Activated CD8-positive, alpha-beta memory T cell treated with anti-CD3 and anti-CD28 coated beads for 24 hours (primary cell): ENCODE results near the gene TARBP2.
"Not testable (repeated sequence)": the region's sequence is repeated elsewhere in the genome, so short reads cannot be mapped to it uniquely, and the experiment has no call there.

Experiments used
- DNase-seq: peaks from one replicate; pipeline ENCODE4 v3.0.0-alpha.2; 2020

Gene TARBP2

GRCh38 chr12:53476769-53477209, 24.3 kb upstream of the TARBP2 start:
- no peak for DNase-seq

GRCh38 chr12:53478865-53479264, 22.2 kb upstream of the TARBP2 start:
- DNase-seq = no peak

GRCh38 chr12:53479331-53479730, 21.8 kb upstream of the TARBP2 start:
- no peak for DNase-seq

GRCh38 chr12:53480491-53481442, 20.3 kb upstream of the TARBP2 start:
- DNase-seq = no peak

GRCh38 chr12:53481458-53481857, 19.6 kb upstream of the TARBP2 start:
- DNase-seq = not testable (repeated sequence)

GRCh38 chr12:53481939-53482586, 19.0 kb upstream of the TARBP2 start:
- DNase-seq = no peak

- no peak for DNase-seq
Observed at GRCh38 chr12:53482626-53483168, 18.4 kb upstream of the TARBP2 start.

- no peak for DNase-seq
Observed at GRCh38 chr12:53483225-53483978, 17.7 kb upstream of the TARBP2 start.

- DNase-seq = no peak
Observed at GRCh38 chr12:53483979-53484377, 17.1 kb upstream of the TARBP2 start.

- no peak for DNase-seq
Observed at GRCh38 chr12:53484686-53485575, 16.2 kb upstream of the TARBP2 start.

- no peak for DNase-seq
Observed at GRCh38 chr12:53485955-53486735, 14.9 kb upstream of the TARBP2 start.

GRCh38 chr12:53486736-53487487, 14.2 kb upstream of the TARBP2 start:
- DNase-seq = no peak

GRCh38 chr12:53489242-53489864, 11.7 kb upstream of the TARBP2 start:
- no peak for DNase-seq

- no peak for DNase-seq
Observed at GRCh38 chr12:53492188-53492587, 8.9 kb upstream of the TARBP2 start.

- DNase-seq = peak; percentile 93
Observed at GRCh38 chr12:53492830-53493609, 8.1 kb upstream of the TARBP2 start.

- no peak for DNase-seq
Observed at GRCh38 chr12:53493610-53494391, 7.3 kb upstream of the TARBP2 start.

- no peak for DNase-seq
Observed at GRCh38 chr12:53495903-53496751, 5.0 kb upstream of the TARBP2 start.
